Gastrocnemius medialis (tissue), 4 donors: ENCODE measurements around the gene ADAM19.

ENCODE experiments used
- POLR2A ChIP-seq, 2 donors: fragments of 450-650 bp; IDR thresholded peaks; one replicate each; pipeline ENCODE4 v1.6.1; 2017; ENCODE audit warnings: antibody characterized with exemption in 2 of 2, mild to moderate bottlenecking in 2 of 2, moderate library complexity in 2 of 2
- TF ChIP-seq, protein P1 (sequence below), 5 experiments: fragments of 450-650 bp in 3 of 5; fragments of 200-600 bp in 2 of 5; sonication (generic) in 2 of 5; IDR thresholded peaks in 4 of 5; conservative IDR thresholded peaks in 1 of 5; 1 replicate in 4 of 5; 2 replicates in 1 of 5; pipeline ENCODE4 v1.5.1; 2016 to 2019; ENCODE audit warnings: antibody characterized with exemption in 5 of 5, mild to moderate bottlenecking in 3 of 5, moderate library complexity in 3 of 5

DNA sequence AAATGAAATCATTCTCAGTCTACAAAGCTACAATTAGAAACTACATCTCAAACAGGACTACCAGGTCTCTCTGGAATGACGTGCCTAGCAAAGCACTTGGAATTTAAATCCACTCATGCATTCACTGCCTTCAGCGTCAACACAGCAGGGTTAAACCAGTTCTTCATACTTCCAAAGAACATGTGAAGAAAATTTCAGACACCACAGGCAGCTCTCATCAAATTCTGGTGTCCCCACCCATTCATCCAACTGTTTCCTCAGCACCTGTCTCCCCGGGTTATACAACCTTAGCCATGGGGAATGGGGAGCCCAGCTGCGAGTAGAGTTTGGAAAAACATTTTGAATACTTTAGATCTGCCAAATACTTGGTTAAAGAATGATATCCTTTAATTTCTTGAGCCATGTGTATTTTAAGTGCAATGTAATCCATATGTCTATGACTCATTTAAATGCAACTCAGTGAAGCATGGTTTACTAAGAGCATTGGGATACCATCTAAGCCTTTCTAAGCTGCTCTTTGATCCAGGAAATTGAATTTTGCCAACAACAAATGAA, 17.5 kb downstream of the ADAM19 start:
- no peak for TF ChIP-seq POLR2A (IDR thresholded peaks at IDR 0.05)
- TF ChIP-seq, protein P1, sequence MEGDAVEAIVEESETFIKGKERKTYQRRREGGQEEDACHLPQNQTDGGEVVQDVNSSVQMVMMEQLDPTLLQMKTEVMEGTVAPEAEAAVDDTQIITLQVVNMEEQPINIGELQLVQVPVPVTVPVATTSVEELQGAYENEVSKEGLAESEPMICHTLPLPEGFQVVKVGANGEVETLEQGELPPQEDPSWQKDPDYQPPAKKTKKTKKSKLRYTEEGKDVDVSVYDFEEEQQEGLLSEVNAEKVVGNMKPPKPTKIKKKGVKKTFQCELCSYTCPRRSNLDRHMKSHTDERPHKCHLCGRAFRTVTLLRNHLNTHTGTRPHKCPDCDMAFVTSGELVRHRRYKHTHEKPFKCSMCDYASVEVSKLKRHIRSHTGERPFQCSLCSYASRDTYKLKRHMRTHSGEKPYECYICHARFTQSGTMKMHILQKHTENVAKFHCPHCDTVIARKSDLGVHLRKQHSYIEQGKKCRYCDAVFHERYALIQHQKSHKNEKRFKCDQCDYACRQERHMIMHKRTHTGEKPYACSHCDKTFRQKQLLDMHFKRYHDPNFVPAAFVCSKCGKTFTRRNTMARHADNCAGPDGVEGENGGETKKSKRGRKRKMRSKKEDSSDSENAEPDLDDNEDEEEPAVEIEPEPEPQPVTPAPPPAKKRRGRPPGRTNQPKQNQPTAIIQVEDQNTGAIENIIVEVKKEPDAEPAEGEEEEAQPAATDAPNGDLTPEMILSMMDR (IDR thresholded peaks at IDR 0.05 in 4 of 5, conservative IDR thresholded peaks at IDR 0.05 in 1 of 5), result no peak
